Epithelial cell of prostate (primary cell): Measurements from ENCODE around the gene COPZ1.
"Not testable (repeated sequence)": the region's sequence is repeated elsewhere in the genome, so short reads cannot be mapped to it uniquely, and the experiment has no call there.

Experiments used
- DNase-seq: peaks from one replicate; pipeline ENCODE4 v3.0.0-alpha.2; 2011; ENCODE audit warnings: low read depth, low spot score
- H3K27ac ChIP-seq: fragments of 450-650 bp; 2 replicates; pipeline ENCODE4 v1.5.1; 2017; ENCODE audit warnings: mild to moderate bottlenecking

The COPZ1 gene

GRCh38 chr12:54330442-54330841, 5.5 kb downstream of the COPZ1 start:
- no peak for DNase-seq
- peak overlapping the region; percentile 71 for H3K27ac ChIP-seq

- peak overlapping the region; percentile 71 for H3K27ac ChIP-seq
- no peak for DNase-seq
Observed at GRCh38 chr12:54331461-54331860, 6.5 kb downstream of the COPZ1 start.

- H3K27ac ChIP-seq: no peak overlapping the region
Observed at GRCh38 chr12:54333420-54334034, 8.6 kb downstream of the COPZ1 start.

GRCh38 chr12:54337280-54337842, 12.4 kb downstream of the COPZ1 start:
- H3K27ac ChIP-seq: no peak overlapping the region
- DNase-seq: no peak

More at GRCh38 chr12:54333420-54334034, 8.6 kb downstream of the COPZ1 start:
- DNase-seq: no peak

GRCh38 chr12:54337854-54338650, 13.1 kb downstream of the COPZ1 start:
- H3K27ac ChIP-seq: no peak overlapping the region
- no peak for DNase-seq

- H3K27ac ChIP-seq: no peak overlapping the region
- DNase-seq: no peak
Observed at GRCh38 chr12:54338698-54339296, 13.9 kb downstream of the COPZ1 start.

GRCh38 chr12:54340846-54341245, 15.9 kb downstream of the COPZ1 start:
- H3K27ac ChIP-seq: no peak overlapping the region
- no peak for DNase-seq

GRCh38 chr12:54341378-54342300, 16.7 kb downstream of the COPZ1 start:
- no peak overlapping the region for H3K27ac ChIP-seq
- DNase-seq: no peak

- DNase-seq: no peak
- no peak overlapping the region for H3K27ac ChIP-seq
Observed at GRCh38 chr12:54349036-54349435, 24.1 kb downstream of the COPZ1 start.

- DNase-seq: no peak
- H3K27ac ChIP-seq: no peak overlapping the region
Observed at GRCh38 chr12:54349679-54350078, 24.7 kb downstream of the COPZ1 start.

- no peak overlapping the region for H3K27ac ChIP-seq
- DNase-seq: no peak
Observed at GRCh38 chr12:54350743-54351142, 25.8 kb downstream of the COPZ1 start.

- no peak for DNase-seq
- H3K27ac ChIP-seq: no peak overlapping the region
Observed at GRCh38 chr12:54351341-54351740, 26.4 kb downstream of the COPZ1 start.

- H3K27ac ChIP-seq: no peak overlapping the region
- DNase-seq: no peak
Observed at GRCh38 chr12:54352022-54352531, 27.1 kb downstream of the COPZ1 start.

GRCh38 chr12:54352891-54353874, 28.3 kb downstream of the COPZ1 start:
- no peak overlapping the region for H3K27ac ChIP-seq

GRCh38 chr12:54354271-54354670, 29.3 kb downstream of the COPZ1 start:
- DNase-seq, H3K27ac ChIP-seq: not testable (repeated sequence)

More at GRCh38 chr12:54352891-54353874, 28.3 kb downstream of the COPZ1 start:
- no peak for DNase-seq

- H3K27ac ChIP-seq: no peak overlapping the region
- no peak for DNase-seq
Observed at GRCh38 chr12:54355104-54355815, 30.3 kb downstream of the COPZ1 start.

- H3K27ac ChIP-seq: no peak overlapping the region
Observed at GRCh38 chr12:54356228-54356627, 31.3 kb downstream of the COPZ1 start.

GRCh38 chr12:54356951-54357356, 32.0 kb downstream of the COPZ1 start:
- no peak for DNase-seq
- no peak overlapping the region for H3K27ac ChIP-seq

More at GRCh38 chr12:54356228-54356627, 31.3 kb downstream of the COPZ1 start:
- DNase-seq: no peak
